DMS79 treated with DMSO at 0.1 percent for 48 hours (cell line): ENCODE data around the gene FGD6.
"Not testable (repeated sequence)": the region's sequence is repeated elsewhere in the genome, so short reads cannot be mapped to it uniquely, and the experiment has no call there.

Experiments
- DNase-seq: peaks from one replicate; lab custom pipeline; 2025; lab: John Stamatoyannopoulos, UW

FGD6 gene

GRCh38 chr12:95126076-95126475 lies 91.2 kb downstream of the FGD6 start:
- DNase-seq, result no peak

GRCh38 chr12:95124106-95124505 lies 93.2 kb downstream of the FGD6 start:
- no peak for DNase-seq

GRCh38 chr12:95118788-95119179 lies 98.5 kb downstream of the FGD6 start:
- no peak for DNase-seq

GRCh38 chr12:95118138-95118787 lies 99.0 kb downstream of the FGD6 start:
- no peak for DNase-seq

- peak; percentile 66 for DNase-seq
These were observed 100.1 kb downstream of the FGD6 start for GRCh38 chr12:95117178-95117599.

GRCh38 chr12:95116773-95117172 lies 100.5 kb downstream of the FGD6 start:
- no peak for DNase-seq

- DNase-seq, result no peak
These were observed 100.9 kb downstream of the FGD6 start for GRCh38 chr12:95116341-95116740.

- no peak for DNase-seq
These were observed 101.6 kb downstream of the FGD6 start for GRCh38 chr12:95115641-95116040.

GRCh38 chr12:95114766-95115405 lies 102.4 kb downstream of the FGD6 start:
- DNase-seq, result no peak

GRCh38 chr12:95107362-95107761 lies 109.9 kb downstream of the FGD6 start:
- DNase-seq, result no peak

- DNase-seq, result no peak
These were observed 111.7 kb downstream of the FGD6 start for GRCh38 chr12:95105540-95105939.

- DNase-seq, result no peak
These were observed 112.3 kb downstream of the FGD6 start for GRCh38 chr12:95104919-95105452.

- DNase-seq, result peak; percentile 97
These were observed 114.2 kb downstream of the FGD6 start for GRCh38 chr12:95102916-95103671.

- DNase-seq, result not testable (repeated sequence)
These were observed 115.3 kb downstream of the FGD6 start for GRCh38 chr12:95101957-95102356.

- DNase-seq, result no peak
These were observed 116.7 kb downstream of the FGD6 start for GRCh38 chr12:95100264-95101190.

GRCh38 chr12:95099270-95099790 lies 117.9 kb downstream of the FGD6 start:
- no peak for DNase-seq

- no peak for DNase-seq
These were observed 120.4 kb downstream of the FGD6 start for GRCh38 chr12:95096852-95097251.

- no peak for DNase-seq
These were observed 120.9 kb downstream of the FGD6 start for GRCh38 chr12:95096378-95096777.

- not testable (repeated sequence) for DNase-seq
These were observed 121.4 kb downstream of the FGD6 start for GRCh38 chr12:95095866-95096265.

GRCh38 chr12:95089462-95089861 lies 127.8 kb downstream of the FGD6 start:
- DNase-seq, result no peak

GRCh38 chr12:95088379-95088778 lies 128.9 kb downstream of the FGD6 start:
- no peak for DNase-seq
